ENCODE results near the gene SLC15A3.

- TF ChIP-seq JUND (IDR thresholded peaks at IDR 0.05), result no peak
- no peak for TF ChIP-seq GATA2 (CRISPR knock-in tag; IDR thresholded peaks at IDR 0.05)
These were observed 20.1 kb downstream of the SLC15A3 start for GRCh38 chr11:60931917-60932316.

All from SK-N-SH (cell line).